Vagina (tissue), 2 donors: ENCODE measurements around the gene PRSS56.

Source experiments
- CTCF ChIP-seq, 3 experiments: fragments of 450-650 bp in 2 of 3; fragments of 200-600 bp in 1 of 3; sonication (generic) in 1 of 3; IDR thresholded peaks; one replicate each; pipeline ENCODE4 v1.5.1; 2017 to 2019; ENCODE audit warnings: antibody characterized with exemption in 3 of 3, mild to moderate bottlenecking in 2 of 3, moderate library complexity in 2 of 3
- POLR2A ChIP-seq, 2 donors: fragments of 450-650 bp; IDR thresholded peaks; one replicate each; pipeline ENCODE4 v1.6.1; 2017; ENCODE audit warnings: antibody characterized with exemption in 2 of 2, mild to moderate bottlenecking in 2 of 2, moderate library complexity in 2 of 2
- POLR2AphosphoS5 ChIP-seq, 2 donors: sonication (generic); formaldehyde crosslinking; IDR thresholded peaks; one replicate each; pipeline ENCODE4 v1.9.0; 2017; ENCODE audit warnings: antibody characterized with exemption in 2 of 2, mild to moderate bottlenecking in 2 of 2, low read depth in 1 of 2; ENCODE audit not compliant: insufficient read depth in 1 of 2

- TF ChIP-seq POLR2A (IDR thresholded peaks at IDR 0.05) = no peak
- no peak for TF ChIP-seq CTCF (IDR thresholded peaks at IDR 0.05)
- TF ChIP-seq POLR2AphosphoS5 (IDR thresholded peaks at IDR 0.05; ENCODE audit: insufficient read depth in 1 of 2, low read depth in 1 of 2) = no peak
Observed at GRCh38 chr2:232538671-232539070, 18.5 kb downstream of the PRSS56 start.
